ENCODE results near the gene DIAPH3. TPM values are rescaled to one million over a fixed set of nuclear protein-coding genes. Genes with fewer than 3 reads are reported as not detected.
"Not testable (repeated sequence)": the region's sequence is repeated elsewhere in the genome, so short reads cannot be mapped to it uniquely, and the experiment has no call there.

Gene DIAPH3, protein sequence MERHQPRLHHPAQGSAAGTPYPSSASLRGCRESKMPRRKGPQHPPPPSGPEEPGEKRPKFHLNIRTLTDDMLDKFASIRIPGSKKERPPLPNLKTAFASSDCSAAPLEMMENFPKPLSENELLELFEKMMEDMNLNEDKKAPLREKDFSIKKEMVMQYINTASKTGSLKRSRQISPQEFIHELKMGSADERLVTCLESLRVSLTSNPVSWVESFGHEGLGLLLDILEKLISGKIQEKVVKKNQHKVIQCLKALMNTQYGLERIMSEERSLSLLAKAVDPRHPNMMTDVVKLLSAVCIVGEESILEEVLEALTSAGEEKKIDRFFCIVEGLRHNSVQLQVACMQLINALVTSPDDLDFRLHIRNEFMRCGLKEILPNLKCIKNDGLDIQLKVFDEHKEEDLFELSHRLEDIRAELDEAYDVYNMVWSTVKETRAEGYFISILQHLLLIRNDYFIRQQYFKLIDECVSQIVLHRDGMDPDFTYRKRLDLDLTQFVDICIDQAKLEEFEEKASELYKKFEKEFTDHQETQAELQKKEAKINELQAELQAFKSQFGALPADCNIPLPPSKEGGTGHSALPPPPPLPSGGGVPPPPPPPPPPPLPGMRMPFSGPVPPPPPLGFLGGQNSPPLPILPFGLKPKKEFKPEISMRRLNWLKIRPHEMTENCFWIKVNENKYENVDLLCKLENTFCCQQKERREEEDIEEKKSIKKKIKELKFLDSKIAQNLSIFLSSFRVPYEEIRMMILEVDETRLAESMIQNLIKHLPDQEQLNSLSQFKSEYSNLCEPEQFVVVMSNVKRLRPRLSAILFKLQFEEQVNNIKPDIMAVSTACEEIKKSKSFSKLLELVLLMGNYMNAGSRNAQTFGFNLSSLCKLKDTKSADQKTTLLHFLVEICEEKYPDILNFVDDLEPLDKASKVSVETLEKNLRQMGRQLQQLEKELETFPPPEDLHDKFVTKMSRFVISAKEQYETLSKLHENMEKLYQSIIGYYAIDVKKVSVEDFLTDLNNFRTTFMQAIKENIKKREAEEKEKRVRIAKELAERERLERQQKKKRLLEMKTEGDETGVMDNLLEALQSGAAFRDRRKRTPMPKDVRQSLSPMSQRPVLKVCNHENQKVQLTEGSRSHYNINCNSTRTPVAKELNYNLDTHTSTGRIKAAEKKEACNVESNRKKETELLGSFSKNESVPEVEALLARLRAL
- total RNA-seq = 0.32 TPM

DNA sequence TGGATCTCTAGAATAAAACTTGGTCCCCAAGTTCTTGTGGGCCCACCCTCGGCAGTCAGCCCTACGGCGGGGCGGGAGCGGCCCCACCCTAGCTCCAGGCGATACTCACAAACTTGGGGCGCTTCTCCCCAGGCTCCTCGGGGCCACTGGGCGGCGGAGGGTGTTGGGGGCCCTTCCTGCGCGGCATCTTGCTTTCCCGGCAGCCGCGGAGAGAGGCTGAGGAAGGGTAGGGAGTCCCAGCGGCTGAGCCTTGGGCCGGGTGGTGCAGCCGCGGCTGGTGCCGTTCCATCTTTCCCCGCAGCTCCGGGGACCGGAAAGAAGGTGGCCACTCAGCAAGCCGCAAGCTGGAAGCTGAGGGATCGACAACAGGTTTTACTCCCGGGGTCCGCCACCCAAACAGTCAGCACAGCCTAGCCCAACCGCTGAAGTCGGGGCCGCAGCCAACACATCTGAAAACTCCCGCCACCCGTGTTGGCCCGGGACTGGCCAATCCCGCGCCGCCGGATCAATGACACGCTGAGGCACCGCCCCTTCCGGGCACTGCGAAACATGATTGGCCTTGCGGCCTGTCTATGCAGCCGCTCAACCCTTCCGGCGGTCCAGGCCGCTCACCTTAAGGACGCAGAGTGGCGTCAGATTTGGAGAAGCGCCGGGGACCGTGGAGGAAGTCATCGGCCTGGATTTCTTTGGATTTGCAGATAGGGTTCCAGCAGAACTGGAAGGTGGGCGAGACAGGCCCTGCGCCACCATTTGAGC is at the start of gene DIAPH3:
TSS of gene DIAPH3 (minus strand) at position 451 of the 756 bp plus-strand sequence. CDS start at position 289, 162 bp downstream.
- H3K27ac ChIP-seq = peak within 1 kb of the TSS; percentile 82 to 96
- DNase-seq (ENCODE audit: low spot score in 2 of 2) = peak; percentile 89 to 97
- peaks cover 0 to 15% of the 10 kb centered on the region in 2 donors for H3K4me1 ChIP-seq
- TF ChIP-seq, protein P1, sequence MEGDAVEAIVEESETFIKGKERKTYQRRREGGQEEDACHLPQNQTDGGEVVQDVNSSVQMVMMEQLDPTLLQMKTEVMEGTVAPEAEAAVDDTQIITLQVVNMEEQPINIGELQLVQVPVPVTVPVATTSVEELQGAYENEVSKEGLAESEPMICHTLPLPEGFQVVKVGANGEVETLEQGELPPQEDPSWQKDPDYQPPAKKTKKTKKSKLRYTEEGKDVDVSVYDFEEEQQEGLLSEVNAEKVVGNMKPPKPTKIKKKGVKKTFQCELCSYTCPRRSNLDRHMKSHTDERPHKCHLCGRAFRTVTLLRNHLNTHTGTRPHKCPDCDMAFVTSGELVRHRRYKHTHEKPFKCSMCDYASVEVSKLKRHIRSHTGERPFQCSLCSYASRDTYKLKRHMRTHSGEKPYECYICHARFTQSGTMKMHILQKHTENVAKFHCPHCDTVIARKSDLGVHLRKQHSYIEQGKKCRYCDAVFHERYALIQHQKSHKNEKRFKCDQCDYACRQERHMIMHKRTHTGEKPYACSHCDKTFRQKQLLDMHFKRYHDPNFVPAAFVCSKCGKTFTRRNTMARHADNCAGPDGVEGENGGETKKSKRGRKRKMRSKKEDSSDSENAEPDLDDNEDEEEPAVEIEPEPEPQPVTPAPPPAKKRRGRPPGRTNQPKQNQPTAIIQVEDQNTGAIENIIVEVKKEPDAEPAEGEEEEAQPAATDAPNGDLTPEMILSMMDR (IDR thresholded peaks at IDR 0.05) = no peak
- intact Hi-C loops (cut with DNase I) = loop anchor here (2.0 to 10.0 kb wide), 3 partner anchors 233 to 1251 kb away; partner anchors contain the start of genes PCDH20 and TDRD3
- no peaks in the 10 kb centered on the region for H3K36me3 ChIP-seq
- H3K4me3 ChIP-seq = peak within 1 kb of the TSS; percentile 84 to 86
- H3K9me3 ChIP-seq = no peaks in the 10 kb centered on the region
- H3K27me3 ChIP-seq = no peaks in the 10 kb centered on the region

DNA sequence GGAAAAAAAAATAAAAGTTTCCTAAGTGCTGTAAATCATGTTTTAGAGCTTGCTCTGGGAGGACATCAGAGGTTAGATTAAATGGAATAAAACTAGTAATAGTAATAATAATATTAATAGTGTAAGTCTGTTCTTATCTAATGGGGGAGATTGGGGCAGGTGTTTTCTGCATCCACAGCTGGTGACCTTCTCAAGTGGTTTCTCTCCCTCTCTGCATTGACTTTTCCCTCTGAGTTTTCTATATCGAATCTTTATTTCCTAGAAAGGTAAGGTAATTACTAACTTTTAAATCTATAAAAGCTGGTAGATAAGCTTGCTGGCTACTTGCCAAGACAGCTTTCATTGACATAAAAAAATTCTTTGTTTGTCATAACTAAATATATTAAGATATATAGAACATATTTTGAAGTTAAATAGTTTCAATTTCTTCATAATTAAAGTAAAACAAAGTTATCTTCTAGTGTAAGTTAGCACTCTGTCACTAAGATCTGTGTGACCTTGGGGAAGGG is 49.6 kb upstream of the DIAPH3 start:
- intact Hi-C loops (cut with DNase I) = no loop called here
- no peak for DNase-seq (ENCODE audit: low spot score in 2 of 2)

DNA sequence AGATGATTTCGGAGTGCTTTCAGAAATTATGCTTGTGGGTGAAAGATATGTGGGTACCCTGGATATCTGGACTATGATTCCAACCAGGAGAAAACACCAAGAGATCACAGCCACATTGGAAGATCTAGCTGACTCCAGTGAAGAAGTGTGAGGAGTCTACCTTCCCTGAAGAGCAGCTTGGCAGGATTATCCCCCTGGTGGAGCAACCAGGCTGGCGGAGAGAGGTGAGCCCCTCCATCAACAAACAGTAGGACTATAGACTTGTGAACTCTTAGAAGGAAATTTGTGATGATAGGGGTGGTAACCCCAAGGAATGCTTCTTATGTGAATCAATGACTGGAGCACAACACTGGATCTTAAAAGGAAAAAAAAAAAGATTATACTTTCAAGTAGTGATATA is 47.8 kb upstream of the DIAPH3 start:
- intact Hi-C loops (cut with DNase I) = no loop called here
- H3K27me3 ChIP-seq = no peaks in the 10 kb centered on the region
- H3K36me3 ChIP-seq = no peaks in the 10 kb centered on the region
- DNase-seq (ENCODE audit: low spot score in 2 of 2) = no peak
- H3K27ac ChIP-seq = no peak overlapping the region
- H3K4me1 ChIP-seq = no peaks in the 10 kb centered on the region
- TF ChIP-seq, protein P1 (IDR thresholded peaks at IDR 0.05) = no peak
- H3K9me3 ChIP-seq = no peaks in the 10 kb centered on the region
- H3K4me3 ChIP-seq = no peak overlapping the region

More for the DNA sequence above, 49.6 kb upstream of the DIAPH3 start:
- Histone ChIP-seq H3K4me3 (no peak overlapping the region), H3K27me3 (no peaks in the 10 kb centered on the region), H3K36me3 (no peaks in the 10 kb centered on the region), H3K4me1 (no peaks in the 10 kb centered on the region), H3K9me3 (no peaks in the 10 kb centered on the region), H3K27ac (no peak overlapping the region)
- TF ChIP-seq, protein P1 (IDR thresholded peaks at IDR 0.05) = no peak

DNA sequence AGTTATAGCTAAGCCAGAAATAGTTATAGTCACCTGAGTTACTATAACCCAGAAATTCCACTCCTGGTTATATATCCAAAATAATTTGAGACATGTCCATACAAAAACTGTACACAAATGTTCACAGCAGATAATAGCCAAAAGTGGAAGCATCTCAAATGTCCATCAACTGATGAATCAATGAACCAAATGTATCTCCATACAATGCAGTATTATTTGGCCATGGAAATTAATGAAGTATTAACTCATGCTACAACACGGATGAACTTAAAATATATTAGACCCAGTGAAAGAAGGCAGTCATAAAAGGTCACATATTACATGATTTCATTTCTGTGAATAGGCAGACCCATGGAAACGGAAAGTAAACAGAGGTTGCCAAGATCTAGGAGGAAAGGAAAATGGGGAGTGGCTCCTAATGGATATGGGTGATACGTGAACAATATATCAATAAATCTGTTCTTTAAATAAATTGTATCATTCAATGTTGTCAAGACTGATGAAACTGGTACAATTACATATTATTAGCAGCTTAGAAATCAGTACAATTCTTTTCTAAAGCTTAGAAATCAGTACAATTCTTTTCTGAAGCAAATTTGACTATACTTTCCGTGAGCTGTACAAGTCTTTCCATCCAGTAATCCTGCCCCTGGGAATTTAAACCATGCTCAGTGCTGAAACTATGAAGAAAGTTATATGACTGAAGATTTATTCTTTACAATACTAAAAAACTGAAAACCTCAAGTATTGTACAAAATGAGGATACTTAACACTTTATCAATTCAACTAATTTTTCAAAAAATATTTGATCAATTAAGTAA is 47.0 kb upstream of the DIAPH3 start:
- Histone ChIP-seq H3K27me3 (no peaks in the 10 kb centered on the region), H3K4me1 (no peaks in the 10 kb centered on the region), H3K4me3 (no peak overlapping the region), H3K9me3 (no peaks in the 10 kb centered on the region), H3K36me3 (no peaks in the 10 kb centered on the region), H3K27ac (no peak overlapping the region)
- intact Hi-C loops (cut with DNase I) = no loop called here
- TF ChIP-seq, protein P1 (IDR thresholded peaks at IDR 0.05) = no peak
- no peak for DNase-seq (ENCODE audit: low spot score in 2 of 2)

DNA sequence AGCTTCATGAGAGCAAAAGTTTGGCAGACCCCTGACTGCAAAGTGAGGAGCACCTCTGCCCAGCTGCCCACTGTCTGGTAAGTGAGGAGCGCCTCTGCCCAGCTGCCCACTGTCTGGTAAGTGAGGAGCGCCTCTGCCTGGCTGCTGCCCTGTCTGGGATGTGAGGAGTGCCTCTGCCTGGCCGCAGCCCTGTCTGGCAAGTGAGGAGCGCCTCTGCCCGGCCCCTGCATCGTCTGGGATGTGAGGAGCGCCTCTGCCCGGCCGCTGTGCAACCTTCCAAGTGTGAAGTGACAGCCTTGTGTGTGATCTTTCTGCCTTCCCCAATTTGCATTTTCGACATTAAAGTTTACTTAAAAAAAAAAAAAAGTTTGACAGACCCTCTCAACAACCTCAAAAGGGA is 41.8 kb upstream of the DIAPH3 start:
- H3K27me3 ChIP-seq; DNase-seq (ENCODE audit: low spot score in 2 of 2); H3K27ac ChIP-seq; H3K36me3 ChIP-seq; H3K4me1 ChIP-seq; H3K4me3 ChIP-seq; intact Hi-C loops (cut with DNase I); H3K9me3 ChIP-seq: not testable (repeated sequence)
